Ramos (cell line): ENCODE results near the gene ARID1B.

ENCODE experiments used
- in situ Hi-C: fragments of 300-500 bp; cut with MboI; formaldehyde crosslinking; loops from one replicate; pipeline ENCODE4 v1.14.3; 2022; ENCODE audit warnings: low sequenced_read_pairs; ENCODE audit not compliant: unreplicated experiment

The ARID1B gene

GRCh38 chr6:157063176-157063905 lies 286.2 kb downstream of the ARID1B start:
- in situ Hi-C loops: no loop called here

- in situ Hi-C loops: no loop called here
Measured at GRCh38 chr6:157063923-157064322, 286.7 kb downstream of the ARID1B start.

- in situ Hi-C loops: no loop called here
Measured at GRCh38 chr6:157064502-157064901, 287.3 kb downstream of the ARID1B start.

- in situ Hi-C loops: no loop called here
Measured at GRCh38 chr6:157065366-157065765, 288.2 kb downstream of the ARID1B start.

- in situ Hi-C loops: no loop called here
Measured at GRCh38 chr6:157066781-157067491, 289.8 kb downstream of the ARID1B start.

- in situ Hi-C loops: no loop called here
Measured at GRCh38 chr6:157067507-157067906, 290.3 kb downstream of the ARID1B start.

GRCh38 chr6:157068691-157069324 lies 291.6 kb downstream of the ARID1B start:
- in situ Hi-C loops: no loop called here

GRCh38 chr6:157069585-157069984 lies 292.4 kb downstream of the ARID1B start:
- in situ Hi-C loops: no loop called here

GRCh38 chr6:157070403-157071107 lies 293.4 kb downstream of the ARID1B start:
- in situ Hi-C loops: no loop called here

- in situ Hi-C loops: no loop called here
Measured at GRCh38 chr6:157072128-157072527, 294.9 kb downstream of the ARID1B start.

GRCh38 chr6:157073596-157073995 lies 296.4 kb downstream of the ARID1B start:
- in situ Hi-C loops: no loop called here

GRCh38 chr6:157074969-157075368 lies 297.8 kb downstream of the ARID1B start:
- in situ Hi-C loops: no loop called here

- in situ Hi-C loops: no loop called here
Measured at GRCh38 chr6:157075549-157076450, 298.6 kb downstream of the ARID1B start.

- in situ Hi-C loops: no loop called here
Measured at GRCh38 chr6:157076451-157076822, 299.3 kb downstream of the ARID1B start.

- in situ Hi-C loops: no loop called here
Measured at GRCh38 chr6:157077251-157077650, 300.1 kb downstream of the ARID1B start.

GRCh38 chr6:157078326-157078725 lies 301.1 kb downstream of the ARID1B start:
- in situ Hi-C loops: no loop called here

GRCh38 chr6:157079277-157079676 lies 302.1 kb downstream of the ARID1B start:
- in situ Hi-C loops: no loop called here

- in situ Hi-C loops: no loop called here
Measured at GRCh38 chr6:157079771-157080170, 302.6 kb downstream of the ARID1B start.

- in situ Hi-C loops: no loop called here
Measured at GRCh38 chr6:157080986-157081391, 303.8 kb downstream of the ARID1B start.

- in situ Hi-C loops: no loop called here
Measured at GRCh38 chr6:157083343-157083742, 306.2 kb downstream of the ARID1B start.
